Ectodermal cell (in vitro differentiated cells): ENCODE results near the gene CTXND2.

Experiments used
- H3K27ac ChIP-seq: 2 replicates; pipeline ENCODE4 v1.7.0; 2013; ENCODE audit warnings: mild to moderate bottlenecking, low read depth, low read length; ENCODE audit not compliant: insufficient read depth, poor library complexity, severe bottlenecking
- H3K27me3 ChIP-seq: 2 replicates; pipeline ENCODE4 v1.7.0; 2013; ENCODE audit warnings: mild to moderate bottlenecking, low read length; ENCODE audit not compliant: insufficient read depth, control insufficient read depth, poor library complexity, severe bottlenecking
- H3K36me3 ChIP-seq: one replicate; pipeline ENCODE4 v1.7.0; 2013; ENCODE audit warnings: low read length; ENCODE audit not compliant: control insufficient read depth, insufficient read depth
- H3K4me1 ChIP-seq: one replicate; pipeline ENCODE4 v1.7.0; 2013; ENCODE audit warnings: low read length; ENCODE audit not compliant: control insufficient read depth, insufficient read depth
- H3K4me3 ChIP-seq: 2 replicates; pipeline ENCODE4 v1.7.0; 2013; ENCODE audit warnings: low read depth, low read length, control low read depth; ENCODE audit not compliant: insufficient read depth
- H3K9me3 ChIP-seq: 2 replicates; pipeline ENCODE4 v1.7.0; 2013; ENCODE audit warnings: mild to moderate bottlenecking, low read length, moderate library complexity; ENCODE audit not compliant: control insufficient read depth
- WGBS, 2 experiments: methylation state at CpG; one replicate each; pipeline ENCODE4 v1.1.7; 2013; ENCODE audit warnings: missing lambda C conversion rate in 2 of 2; 5-methylcytosine and 5-hydroxymethylcytosine counted together

Gene CTXND2

GRCh38 chr1:150954708-150955107, 67.8 kb downstream of the CTXND2 start:
- H3K4me3 ChIP-seq, result no peak overlapping the region
- WGBS, 2 experiments, result 91 to 96% methylated on average over 3 of the region's 3 CpGs
- no peaks in the 10 kb centered on the region for H3K9me3 ChIP-seq
- H3K27me3 ChIP-seq, result no peaks in the 10 kb centered on the region
- no peaks in the 10 kb centered on the region for H3K4me1 ChIP-seq
- H3K27ac ChIP-seq, result no peak overlapping the region
- peaks cover 37% of the 10 kb centered on the region for H3K36me3 ChIP-seq

- no peaks in the 10 kb centered on the region for H3K27me3 ChIP-seq
- H3K27ac ChIP-seq, result no peak overlapping the region
- no peaks in the 10 kb centered on the region for H3K9me3 ChIP-seq
- no peaks in the 10 kb centered on the region for H3K4me1 ChIP-seq
- no peak overlapping the region for H3K4me3 ChIP-seq
- H3K36me3 ChIP-seq, result peaks cover 37% of the 10 kb centered on the region
Measured at GRCh38 chr1:150955280-150955679, 68.3 kb downstream of the CTXND2 start.

- WGBS, 2 experiments, result 94 to 97% methylated on average over 11 of the region's 11 CpGs
Measured at GRCh38 chr1:150957666-150958065, 70.7 kb downstream of the CTXND2 start.

GRCh38 chr1:150960646-150961045, 73.7 kb downstream of the CTXND2 start:
- Histone ChIP-seq H3K36me3 (peaks cover 38% of the 10 kb centered on the region), H3K4me1 (no peaks in the 10 kb centered on the region), H3K9me3 (no peaks in the 10 kb centered on the region), H3K27me3 (no peaks in the 10 kb centered on the region), H3K27ac (no peak overlapping the region), H3K4me3 (no peak overlapping the region)
- WGBS, 2 experiments, result 93 to 95% methylated on average over 7 of the region's 7 CpGs

More at GRCh38 chr1:150957666-150958065, 70.7 kb downstream of the CTXND2 start:
- H3K27ac ChIP-seq, result no peak overlapping the region
- H3K27me3 ChIP-seq, result no peaks in the 10 kb centered on the region
- no peaks in the 10 kb centered on the region for H3K9me3 ChIP-seq
- H3K36me3 ChIP-seq, result peaks cover 35% of the 10 kb centered on the region
- H3K4me3 ChIP-seq, result no peak overlapping the region
- no peaks in the 10 kb centered on the region for H3K4me1 ChIP-seq

GRCh38 chr1:150961756-150962155, 74.8 kb downstream of the CTXND2 start:
- no peaks in the 10 kb centered on the region for H3K4me1 ChIP-seq
- H3K9me3 ChIP-seq, result no peaks in the 10 kb centered on the region
- no peak overlapping the region for H3K4me3 ChIP-seq
- peaks cover 46% of the 10 kb centered on the region for H3K36me3 ChIP-seq
- H3K27me3 ChIP-seq, result no peaks in the 10 kb centered on the region
- WGBS, 2 experiments, result 87 to 95% methylated on average over 4 of the region's 4 CpGs
- no peak overlapping the region for H3K27ac ChIP-seq
